Astrocyte (in vitro differentiated cells and primary cell): ENCODE measurements around the gene SUSD4. TPM values are rescaled to one million over a fixed set of nuclear protein-coding genes. Genes with fewer than 3 reads are reported as not detected.
A peak's percentile ranks its signal among the peaks of the same experiment; 100 is the strongest.

Source experiments
- DNase-seq: peaks from one replicate; pipeline ENCODE4 v3.0.0-alpha.2; 2010; ENCODE audit warnings: low read depth
- FAIRE-seq: peaks from 2 replicates; lab custom pipeline; 2011; peaks lifted over from hg19 to GRCh38; lab: Jason Lieb, UNC
- H2AFZ ChIP-seq: 2 replicates; pipeline ENCODE4 v1.6.0; 2012; ENCODE audit warnings: low read depth, low read length, inconsistent platforms
- H3K27ac ChIP-seq: 2 replicates; pipeline ENCODE4 v1.5.1; 2011; ENCODE audit warnings: low read depth, low read length, inconsistent platforms
- H3K27me3 ChIP-seq: 2 replicates; pipeline ENCODE4 v1.6.0; 2011; ENCODE audit warnings: low read length, inconsistent platforms; ENCODE audit not compliant: insufficient read depth
- H3K36me3 ChIP-seq: 2 replicates; pipeline ENCODE4 v1.5.1; 2011; ENCODE audit warnings: low read length, inconsistent platforms; ENCODE audit not compliant: insufficient read depth
- H3K4me1 ChIP-seq: 2 replicates; pipeline ENCODE4 v1.5.1; 2011; ENCODE audit warnings: low read length, inconsistent platforms; ENCODE audit not compliant: insufficient read depth
- H3K4me2 ChIP-seq: 2 replicates; pipeline ENCODE4 v1.6.0; 2012; ENCODE audit warnings: low read length, inconsistent platforms
- H3K4me3 ChIP-seq: 2 replicates; pipeline ENCODE4 v1.5.1; 2011; ENCODE audit warnings: low read depth, mild to moderate bottlenecking, low read length, inconsistent platforms; ENCODE audit not compliant: insufficient read depth
- H3K79me2 ChIP-seq: 2 replicates; pipeline ENCODE4 v1.6.0; 2012; ENCODE audit warnings: mild to moderate bottlenecking, low read length, inconsistent platforms; ENCODE audit not compliant: insufficient read depth
- H3K9ac ChIP-seq: 2 replicates; pipeline ENCODE4 v1.6.0; 2012; ENCODE audit warnings: mild to moderate bottlenecking, low read length, inconsistent platforms
- H3K9me3 ChIP-seq: 2 replicates; pipeline ENCODE4 v1.5.1; 2012; ENCODE audit warnings: low read depth, mild to moderate bottlenecking, low read length, inconsistent platforms; ENCODE audit not compliant: insufficient read depth
- H4K20me1 ChIP-seq: 2 replicates; pipeline ENCODE4 v1.6.0; 2012; ENCODE audit warnings: low read length, inconsistent platforms; ENCODE audit not compliant: insufficient read depth
- H3K27ac Mint-ChIP-seq: one replicate; pipeline ENCODE4 v1.8.0; 2021; ENCODE audit warnings: mild to moderate bottlenecking, mixed read lengths; ENCODE audit not compliant: unreplicated experiment
- H3K27me3 Mint-ChIP-seq: one replicate; pipeline ENCODE4 v1.8.0; 2021; ENCODE audit warnings: low read depth, mixed read lengths; ENCODE audit not compliant: unreplicated experiment
- H3K36me3 Mint-ChIP-seq: one replicate; pipeline ENCODE4 v1.8.0; 2021; ENCODE audit warnings: low read depth, mixed read lengths; ENCODE audit not compliant: unreplicated experiment
- H3K4me1 Mint-ChIP-seq: one replicate; pipeline ENCODE4 v1.8.0; 2021; ENCODE audit warnings: low read depth, mixed read lengths; ENCODE audit not compliant: unreplicated experiment
- H3K4me3 Mint-ChIP-seq: one replicate; pipeline ENCODE4 v1.8.0; 2021; ENCODE audit warnings: mild to moderate bottlenecking, moderate library complexity, mixed read lengths; ENCODE audit not compliant: unreplicated experiment
- H3K9me3 Mint-ChIP-seq: one replicate; pipeline ENCODE4 v1.8.0; 2021; ENCODE audit warnings: mild to moderate bottlenecking, mixed read lengths; ENCODE audit not compliant: unreplicated experiment
- CTCF ChIP-seq: IDR thresholded peaks from 2 replicates; pipeline ENCODE4 v1.5.1; 2011; ENCODE audit warnings: low read depth, mild to moderate bottlenecking, inconsistent platforms, low read length, moderate library complexity; ENCODE audit not compliant: insufficient read depth
- EZH2 ChIP-seq: IDR thresholded peaks from 2 replicates; pipeline ENCODE4 v1.6.1; 2012; ENCODE audit warnings: mild to moderate bottlenecking, low read length, inconsistent platforms; ENCODE audit not compliant: insufficient read depth
- total RNA-seq: library from RNA; stranded (reverse); gene quantifications from 2 replicates; pipeline ENCODE4 v1.2.1, GENCODE V29; 2021

Gene SUSD4
- total RNA-seq, 1 donor from 2014 or later = 9.2 TPM

DNA sequence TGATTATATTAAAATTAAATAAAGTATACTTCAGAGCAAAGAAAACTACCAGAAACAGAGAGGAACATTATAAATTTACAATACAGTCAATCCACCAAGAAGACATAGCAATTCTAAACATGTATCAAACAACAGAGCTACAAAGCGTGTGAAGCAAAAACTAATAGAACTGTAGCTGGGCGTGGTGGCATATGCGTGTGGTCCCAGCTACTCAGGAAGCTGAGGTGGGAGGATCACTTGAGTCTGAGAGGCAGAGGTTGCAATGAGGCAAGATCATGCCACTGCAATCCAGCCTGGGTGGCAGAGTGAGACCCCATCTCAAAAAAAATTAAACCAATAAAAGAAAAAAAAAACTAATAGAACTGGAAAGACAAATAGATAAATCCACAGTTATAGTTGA is 41.5 kb upstream of the SUSD4 start:
- peaks cover 8% of the 10 kb centered on the region for H3K9me3 Mint-ChIP-seq
- no peaks in the 10 kb centered on the region for H3K27me3 ChIP-seq
- H3K4me3 ChIP-seq = no peak overlapping the region
- H3K27ac Mint-ChIP-seq = no peak overlapping the region
- H3K27ac ChIP-seq = no peak overlapping the region
- H3K9ac ChIP-seq = no peak overlapping the region
- H3K79me2 ChIP-seq = no peaks in the 10 kb centered on the region
- peaks cover 22% of the 10 kb centered on the region for H3K4me1 Mint-ChIP-seq
- no peak for FAIRE-seq
- peaks cover 3% of the 10 kb centered on the region for H3K36me3 Mint-ChIP-seq
- no peak overlapping the region for H3K4me3 Mint-ChIP-seq
- TF ChIP-seq CTCF = no peak
- TF ChIP-seq EZH2 = no peak
- H4K20me1 ChIP-seq = no peaks in the 10 kb centered on the region
- H3K4me2 ChIP-seq = no peak overlapping the region
- H2AFZ ChIP-seq = no peak overlapping the region
- H3K27me3 Mint-ChIP-seq = no peaks in the 10 kb centered on the region
- H3K36me3 ChIP-seq = no peaks in the 10 kb centered on the region
- H3K9me3 ChIP-seq = no peaks in the 10 kb centered on the region
- H3K4me1 ChIP-seq = peaks cover 13% of the 10 kb centered on the region
- no peak for DNase-seq

GRCh38 chr1:223403184-223403815 is 39.3 kb upstream of the SUSD4 start:
- DNase-seq (no peak), FAIRE-seq (peak; percentile 34)
- no peak overlapping the region for H3K4me3 ChIP-seq
- peak overlapping the region; percentile 30 for H3K27ac ChIP-seq
- H3K36me3 ChIP-seq = no peaks in the 10 kb centered on the region
- peak overlapping the region; percentile 10 for H3K4me2 ChIP-seq
- no peaks in the 10 kb centered on the region for H4K20me1 ChIP-seq
- peaks cover 3% of the 10 kb centered on the region for H3K36me3 Mint-ChIP-seq
- peak overlapping the region; percentile 97 for H3K27ac Mint-ChIP-seq
- no peaks in the 10 kb centered on the region for H3K27me3 Mint-ChIP-seq
- H3K79me2 ChIP-seq = no peaks in the 10 kb centered on the region
- no peaks in the 10 kb centered on the region for H3K27me3 ChIP-seq
- TF ChIP-seq CTCF = no peak
- no peak for TF ChIP-seq EZH2
- peaks cover 8% of the 10 kb centered on the region for H3K9me3 Mint-ChIP-seq
- H3K4me1 ChIP-seq = peaks cover 13% of the 10 kb centered on the region
- no peak overlapping the region for H2AFZ ChIP-seq
- no peaks in the 10 kb centered on the region for H3K9me3 ChIP-seq
- no peak overlapping the region for H3K9ac ChIP-seq
- no peak overlapping the region for H3K4me3 Mint-ChIP-seq
- H3K4me1 Mint-ChIP-seq = peaks cover 22% of the 10 kb centered on the region

GRCh38 chr1:223402790-223403142 is 38.8 kb upstream of the SUSD4 start:
- peaks cover 22% of the 10 kb centered on the region for H3K4me1 Mint-ChIP-seq
- no peak overlapping the region for H3K9ac ChIP-seq
- no peak for FAIRE-seq
- no peaks in the 10 kb centered on the region for H4K20me1 ChIP-seq
- H3K36me3 ChIP-seq = no peaks in the 10 kb centered on the region
- peak overlapping the region; percentile 30 for H3K27ac ChIP-seq
- H3K27me3 Mint-ChIP-seq = no peaks in the 10 kb centered on the region
- H3K79me2 ChIP-seq = no peaks in the 10 kb centered on the region
- H3K9me3 Mint-ChIP-seq = peaks cover 8% of the 10 kb centered on the region
- no peaks in the 10 kb centered on the region for H3K9me3 ChIP-seq
- no peak overlapping the region for H3K4me3 ChIP-seq
- H3K36me3 Mint-ChIP-seq = peaks cover 3% of the 10 kb centered on the region
- H3K4me1 ChIP-seq = peaks cover 13% of the 10 kb centered on the region
- no peak overlapping the region for H3K4me3 Mint-ChIP-seq
- peak overlapping the region; percentile 10 for H3K4me2 ChIP-seq
- no peaks in the 10 kb centered on the region for H3K27me3 ChIP-seq
- DNase-seq = no peak
- TF ChIP-seq CTCF (no peak), EZH2 (no peak)
- H3K27ac Mint-ChIP-seq = peak overlapping the region; percentile 97
- H2AFZ ChIP-seq = no peak overlapping the region
